ENCODE results near the gene ACER3.

DNA sequence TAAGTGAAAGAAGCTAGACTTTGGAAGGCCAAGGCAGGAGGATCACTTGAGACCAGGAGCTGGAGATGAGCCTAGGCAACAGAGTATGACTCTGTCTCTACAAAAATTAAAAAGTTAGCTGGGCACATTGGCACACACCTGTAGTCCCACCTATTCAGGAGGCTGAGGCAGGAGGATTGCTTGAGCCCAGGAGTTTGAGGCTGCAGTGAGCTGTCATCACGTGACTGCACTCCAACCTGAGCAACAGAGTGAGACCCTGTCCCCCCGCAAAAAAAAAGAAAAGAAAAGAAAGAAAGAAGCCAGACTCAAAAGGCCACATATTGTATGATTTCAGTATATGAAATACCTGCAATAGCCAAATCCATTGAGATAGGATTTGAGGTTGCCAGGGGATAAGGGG, 198.2 kb downstream of the ACER3 start:
- TF ChIP-seq POLR2A (IDR thresholded peaks at IDR 0.05): no peak
- TF ChIP-seq, protein P1, sequence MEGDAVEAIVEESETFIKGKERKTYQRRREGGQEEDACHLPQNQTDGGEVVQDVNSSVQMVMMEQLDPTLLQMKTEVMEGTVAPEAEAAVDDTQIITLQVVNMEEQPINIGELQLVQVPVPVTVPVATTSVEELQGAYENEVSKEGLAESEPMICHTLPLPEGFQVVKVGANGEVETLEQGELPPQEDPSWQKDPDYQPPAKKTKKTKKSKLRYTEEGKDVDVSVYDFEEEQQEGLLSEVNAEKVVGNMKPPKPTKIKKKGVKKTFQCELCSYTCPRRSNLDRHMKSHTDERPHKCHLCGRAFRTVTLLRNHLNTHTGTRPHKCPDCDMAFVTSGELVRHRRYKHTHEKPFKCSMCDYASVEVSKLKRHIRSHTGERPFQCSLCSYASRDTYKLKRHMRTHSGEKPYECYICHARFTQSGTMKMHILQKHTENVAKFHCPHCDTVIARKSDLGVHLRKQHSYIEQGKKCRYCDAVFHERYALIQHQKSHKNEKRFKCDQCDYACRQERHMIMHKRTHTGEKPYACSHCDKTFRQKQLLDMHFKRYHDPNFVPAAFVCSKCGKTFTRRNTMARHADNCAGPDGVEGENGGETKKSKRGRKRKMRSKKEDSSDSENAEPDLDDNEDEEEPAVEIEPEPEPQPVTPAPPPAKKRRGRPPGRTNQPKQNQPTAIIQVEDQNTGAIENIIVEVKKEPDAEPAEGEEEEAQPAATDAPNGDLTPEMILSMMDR (IDR thresholded peaks at IDR 0.05): no peak
